Measurements from ENCODE around the gene INPP5E.

Gene INPP5E

GRCh38 chr9:136381311-136381710, 58.3 kb downstream of the INPP5E start:
- no peak for DNase-seq

DNA sequence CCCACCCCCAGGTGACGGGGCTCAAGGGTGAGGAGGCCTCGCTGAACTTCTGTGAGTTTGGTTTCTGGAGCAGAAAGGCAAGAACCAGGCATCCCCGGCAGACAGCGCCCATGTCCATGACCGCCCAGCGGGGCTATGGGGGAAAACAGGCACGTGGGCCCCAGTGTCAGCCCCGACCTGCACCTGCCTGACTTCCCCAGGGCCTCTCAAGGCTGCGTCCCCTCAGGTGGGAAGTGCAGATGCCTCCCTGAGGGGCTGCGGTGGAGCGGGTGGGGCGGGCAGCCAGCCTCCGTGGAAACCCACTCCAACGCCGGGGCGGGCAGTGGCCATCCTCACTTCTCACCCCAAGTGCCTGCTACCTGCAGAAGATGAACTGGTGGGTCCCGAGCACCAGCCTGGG, 59.3 kb downstream of the INPP5E start:
- no peak for DNase-seq

DNA sequence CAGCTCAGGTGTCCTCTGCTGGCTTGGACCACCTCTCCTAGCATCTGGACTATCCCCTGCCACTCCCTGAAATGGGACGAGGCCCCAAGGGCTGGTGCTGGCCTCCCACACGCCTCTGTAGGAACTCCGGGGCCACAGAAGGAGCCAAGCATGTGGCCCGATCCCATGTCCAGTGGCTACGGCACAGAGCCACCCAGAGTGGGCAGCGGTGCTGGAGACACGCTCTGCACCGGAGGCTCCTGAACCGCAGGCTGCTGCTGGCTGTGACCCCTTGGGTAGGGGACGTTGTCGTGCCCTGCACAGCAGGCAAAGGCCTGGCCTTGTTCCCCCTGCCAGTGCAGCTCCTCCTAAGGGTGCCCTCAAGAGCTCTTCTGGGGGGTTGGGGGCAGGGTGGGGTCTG, 59.8 kb downstream of the INPP5E start:
- no peak for DNase-seq

DNA sequence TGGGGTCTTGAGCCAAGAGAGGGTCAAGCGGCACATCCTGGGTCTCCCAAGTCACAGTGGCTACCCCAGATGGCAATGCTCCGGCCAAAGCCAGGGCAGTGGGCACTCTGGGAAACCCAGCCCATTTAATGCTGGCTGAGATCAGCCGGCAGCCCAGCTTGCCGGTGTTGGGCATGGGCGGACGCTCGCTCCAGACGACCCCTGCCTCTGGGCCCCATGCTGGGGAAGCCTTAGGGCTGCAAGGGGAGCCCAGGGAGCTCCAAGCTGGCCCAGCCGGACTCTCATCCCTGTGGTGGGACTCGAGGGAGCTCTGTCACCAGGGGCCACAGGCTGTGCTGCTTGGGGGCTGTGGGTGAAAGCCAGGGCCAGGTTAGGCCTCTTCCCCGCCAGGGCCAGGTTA, 60.2 kb downstream of the INPP5E start:
- DNase-seq = no peak

DNA sequence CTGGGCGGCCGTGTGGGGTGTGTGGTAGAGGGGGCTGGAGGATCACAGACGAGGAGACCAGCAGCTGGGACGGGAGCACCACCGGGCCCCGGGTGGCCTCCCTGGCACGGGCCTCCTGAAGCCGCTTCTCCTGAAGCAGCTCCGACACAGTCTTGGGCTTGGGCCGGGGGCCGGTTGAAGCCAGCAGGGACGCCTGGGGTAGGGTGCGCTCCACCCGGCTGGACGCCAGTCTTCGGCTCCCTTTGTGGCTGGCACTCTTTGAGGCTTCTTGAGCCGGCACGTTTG, 60.7 kb downstream of the INPP5E start:
- no peak for DNase-seq
